ENCODE measurements around the gene NOL9. TPM values are rescaled to one million over a fixed set of nuclear protein-coding genes. Genes with fewer than 3 reads are reported as not detected.

NOL9 gene
- polyA plus RNA-seq, 1 of the 3 experiments (the other 2 are of a cell fraction) = 7.1 TPM

DNA sequence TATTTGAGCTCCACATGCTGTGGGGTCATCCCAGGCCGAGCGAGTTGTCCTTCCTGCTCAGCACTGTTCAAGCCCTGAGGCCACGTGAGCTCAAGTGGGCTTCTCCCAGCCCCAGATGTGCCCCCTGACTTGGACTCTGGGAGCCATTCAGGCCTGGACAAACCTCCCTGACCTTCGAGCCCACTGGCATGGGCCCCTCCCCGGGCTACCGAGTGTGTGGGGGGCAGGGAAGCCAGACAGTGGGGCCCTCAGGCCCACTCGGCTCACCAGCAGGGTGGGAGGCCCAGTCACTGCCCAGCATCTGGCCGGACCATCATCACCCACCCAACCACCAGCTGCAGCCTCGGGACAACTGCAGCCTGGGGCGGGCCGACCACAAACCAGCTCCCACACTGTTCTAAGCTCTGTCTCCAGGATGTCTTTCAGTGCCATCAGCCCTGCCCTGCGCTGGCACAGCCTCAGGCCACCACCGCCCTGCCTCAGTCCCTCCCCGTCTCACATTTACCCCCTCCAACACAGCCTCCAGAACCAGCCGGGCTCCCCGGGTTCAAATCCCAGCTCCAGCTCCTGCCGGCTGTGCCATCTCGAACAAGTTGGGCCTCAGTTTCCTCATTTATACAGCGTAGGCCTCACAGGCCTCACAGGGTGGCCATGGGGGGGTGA lies 41.9 kb downstream of the NOL9 start:
- Histone ChIP-seq H3K9me3 (no peaks in the 10 kb centered on the region), H3F3A (replicated peaks; ENCODE audit: insufficient read depth) (peaks cover 5% of the 10 kb centered on the region), H3K9ac (no peak overlapping the region), H3K9me2 (no peaks in the 10 kb centered on the region), H3K36me3 (replicated peaks in 1 of 2; ENCODE audit: control insufficient read depth in 1 of 2, insufficient read depth in 2 of 2, low read length in 1 of 2) (no peaks in the 10 kb centered on the region), H3K79me2 (ENCODE audit: insufficient read depth) (no peaks in the 10 kb centered on the region), H3K27ac (ENCODE audit: low read depth in 2 of 2, low read length in 1 of 2) (peak overlapping the region in 1 of 2 experiments; percentile 93; a peak in 2 of 4 replicates), H3K4me2 (no peak overlapping the region), H4K20me1 (ENCODE audit: insufficient read depth) (no peaks in the 10 kb centered on the region), H2AFZ (ENCODE audit: low read depth) (no peak overlapping the region), H3K4me3 (ENCODE audit: low read depth in 2 of 2, low read length in 1 of 2) (no peak overlapping the region), H3K27me3 (ENCODE audit: insufficient read depth) (no peaks in the 10 kb centered on the region), H3K4me1 (ENCODE audit: control insufficient read depth in 1 of 2, insufficient read depth in 2 of 2, low read depth in 1 of 2, low read length in 1 of 2) (peaks cover 0 to 70% of the 10 kb centered on the region in 2 experiments; a peak in 2 of 4 replicates)
- WGBS (ENCODE audit: low lambda C conversion rate) = 92% methylated on average over 5 of the region's 19 CpGs
- ChIA-PET POLR2A (interaction anchor here (1.1 to 1.6 kb wide), 2 partner anchors 17 to 21 kb away, joined by 3 to 6 read pairs; no protein-coding TSS in a partner anchor), CTCF (interaction anchor here (1.8 to 17.4 kb wide), 6 partner anchors 9 to 42 kb away, joined by 6 to 211 read pairs (median 10); partner anchors contain the start of genes NOL9, PLEKHG5 and TAS1R1)
- DNase-seq = no peak
- TF ChIP-seq ELF1 (IDR thresholded peaks at IDR 0.05) (no peak), RCOR1 (IDR thresholded peaks at IDR 0.05; ENCODE audit: low read length) (no peak)

DNA sequence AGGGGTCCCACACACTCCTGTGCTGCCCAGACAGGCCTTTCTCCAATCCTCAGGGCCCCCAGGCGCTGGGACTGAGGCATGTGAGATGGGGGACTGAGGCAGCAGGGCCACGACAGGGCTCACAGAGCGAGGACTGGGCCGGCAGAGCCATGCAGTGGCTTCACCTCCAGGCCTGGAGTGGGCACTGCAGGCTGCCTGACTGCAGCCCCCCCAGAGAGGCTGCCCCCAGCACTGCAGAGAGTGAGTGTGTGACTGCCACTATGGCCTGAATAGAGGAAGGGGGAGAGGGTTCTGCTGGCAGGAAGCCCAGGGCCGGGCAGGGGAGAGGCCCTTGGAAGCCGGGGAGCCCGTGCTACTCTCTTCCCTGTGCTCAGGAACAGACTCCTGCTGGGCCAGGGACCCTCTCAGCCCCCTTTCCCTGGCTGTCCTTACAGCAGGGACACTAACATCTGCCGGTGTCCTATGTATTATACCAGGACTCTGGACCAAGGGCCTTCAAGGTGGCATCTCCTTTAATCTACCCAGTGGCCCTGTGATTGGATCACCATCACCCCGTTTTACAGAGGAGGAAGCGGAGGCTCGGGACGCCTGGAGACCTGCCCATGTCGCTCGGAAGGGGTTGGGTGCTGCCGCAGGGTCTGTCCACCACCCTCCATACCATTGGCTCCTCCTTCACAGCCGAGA lies 42.6 kb downstream of the NOL9 start:
- Histone ChIP-seq H3K4me2 (no peak overlapping the region), H4K20me1 (ENCODE audit: insufficient read depth) (no peaks in the 10 kb centered on the region), H3K4me3 (ENCODE audit: low read depth in 2 of 2, low read length in 1 of 2) (no peak overlapping the region), H3K9me3 (no peaks in the 10 kb centered on the region), H3F3A (replicated peaks; ENCODE audit: insufficient read depth) (peaks cover 5% of the 10 kb centered on the region), H3K27ac (ENCODE audit: low read depth in 2 of 2, low read length in 1 of 2) (peak overlapping the region in 1 of 2 experiments; percentile 93; a peak in 2 of 4 replicates), H2AFZ (ENCODE audit: low read depth) (no peak overlapping the region), H3K4me1 (ENCODE audit: control insufficient read depth in 1 of 2, insufficient read depth in 2 of 2, low read depth in 1 of 2, low read length in 1 of 2) (peaks cover 0 to 74% of the 10 kb centered on the region in 2 experiments; a peak in 3 of 4 replicates), H3K36me3 (replicated peaks in 1 of 2; ENCODE audit: control insufficient read depth in 1 of 2, insufficient read depth in 2 of 2, low read length in 1 of 2) (no peaks in the 10 kb centered on the region), H3K9ac (no peak overlapping the region), H3K79me2 (ENCODE audit: insufficient read depth) (no peaks in the 10 kb centered on the region), H3K27me3 (ENCODE audit: insufficient read depth) (no peaks in the 10 kb centered on the region), H3K9me2 (no peaks in the 10 kb centered on the region)
- TF ChIP-seq RAD21 (IDR thresholded peaks at IDR 0.05; ENCODE audit: low read length) = peak; percentile 32
- TF ChIP-seq JUND (IDR thresholded peaks at IDR 0.05) = no peak
- TF ChIP-seq TCF12 (IDR thresholded peaks at IDR 0.05) = no peak
- peak in 1 of 2 experiments; percentile 31; a peak in 1 of 4 replicates for TF ChIP-seq EP300 (IDR thresholded peaks at IDR 0.05; ENCODE audit: borderline replicate concordance in 1 of 2, low read depth in 1 of 2, low read length in 1 of 2)
- TF ChIP-seq MXI1 (IDR thresholded peaks at IDR 0.05; ENCODE audit: low read depth, low read length) = 0 out of 2 replicates have a peak, but pooled peaks have one; percentile 17
- TF ChIP-seq YY1 (IDR thresholded peaks at IDR 0.05; ENCODE audit: low read depth) = no peak
- ChIA-PET CTCF (interaction anchor here (1.0 to 17.4 kb wide), 8 partner anchors 8 to 43 kb away, joined by 4 to 211 read pairs (median 6); partner anchors contain the start of genes NOL9, PLEKHG5 and TAS1R1), POLR2A (interaction anchor here (0.6 to 1.3 kb wide), 4 partner anchors 13 to 453 kb away, joined by 3 to 6 read pairs (median 3); no protein-coding TSS in a partner anchor)
- 80% methylated on average over 3 of the region's 16 CpGs for WGBS (ENCODE audit: low lambda C conversion rate)
- DNase-seq = peak; percentile 79

DNA sequence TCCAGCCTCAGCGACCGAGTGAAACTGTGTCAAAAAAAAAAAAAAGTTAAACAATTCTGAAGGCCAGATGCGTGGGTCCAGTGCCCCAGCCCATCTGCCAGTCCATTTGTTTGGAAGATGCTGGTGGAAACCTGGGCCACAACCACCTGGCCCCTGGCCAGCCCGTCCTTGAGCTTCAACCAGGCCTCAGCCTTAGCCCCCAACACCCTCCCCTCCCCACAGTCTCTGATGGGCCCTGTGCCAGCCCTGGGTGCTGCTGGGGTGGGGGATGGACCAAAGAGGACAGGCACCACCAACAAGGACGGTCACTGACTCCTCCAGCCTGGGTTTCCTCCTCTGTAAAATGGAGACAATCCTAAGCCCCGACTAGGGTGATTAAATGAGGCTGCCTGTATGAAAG lies 43.3 kb downstream of the NOL9 start:
- H3K4me1 ChIP-seq (ENCODE audit: control insufficient read depth in 1 of 2, insufficient read depth in 2 of 2, low read depth in 1 of 2, low read length in 1 of 2) = peaks cover 0 to 80% of the 10 kb centered on the region in 2 experiments; a peak in 3 of 4 replicates
- no peak overlapping the region for H2AFZ ChIP-seq (ENCODE audit: low read depth)
- H3K9me2 ChIP-seq = no peaks in the 10 kb centered on the region
- TF ChIP-seq FOXJ3 (CRISPR knock-in tag; IDR thresholded peaks at IDR 0.05) = no peak
- TF ChIP-seq GABPA (IDR thresholded peaks at IDR 0.05; ENCODE audit: low read depth) = no peak
- no peak for TF ChIP-seq TEAD4 (IDR thresholded peaks at IDR 0.05; ENCODE audit: borderline replicate concordance, insufficient read depth)
- TF ChIP-seq CHD2 (IDR thresholded peaks at IDR 0.05; ENCODE audit: low read length, partially characterized antibody) = peak; percentile 66
- TF ChIP-seq, protein P1, sequence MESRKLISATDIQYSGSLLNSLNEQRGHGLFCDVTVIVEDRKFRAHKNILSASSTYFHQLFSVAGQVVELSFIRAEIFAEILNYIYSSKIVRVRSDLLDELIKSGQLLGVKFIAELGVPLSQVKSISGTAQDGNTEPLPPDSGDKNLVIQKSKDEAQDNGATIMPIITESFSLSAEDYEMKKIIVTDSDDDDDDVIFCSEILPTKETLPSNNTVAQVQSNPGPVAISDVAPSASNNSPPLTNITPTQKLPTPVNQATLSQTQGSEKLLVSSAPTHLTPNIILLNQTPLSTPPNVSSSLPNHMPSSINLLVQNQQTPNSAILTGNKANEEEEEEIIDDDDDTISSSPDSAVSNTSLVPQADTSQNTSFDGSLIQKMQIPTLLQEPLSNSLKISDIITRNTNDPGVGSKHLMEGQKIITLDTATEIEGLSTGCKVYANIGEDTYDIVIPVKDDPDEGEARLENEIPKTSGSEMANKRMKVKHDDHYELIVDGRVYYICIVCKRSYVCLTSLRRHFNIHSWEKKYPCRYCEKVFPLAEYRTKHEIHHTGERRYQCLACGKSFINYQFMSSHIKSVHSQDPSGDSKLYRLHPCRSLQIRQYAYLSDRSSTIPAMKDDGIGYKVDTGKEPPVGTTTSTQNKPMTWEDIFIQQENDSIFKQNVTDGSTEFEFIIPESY (IDR thresholded peaks at IDR 0.05; ENCODE audit: borderline replicate concordance, low read depth) = no peak
- TF ChIP-seq GATA2 (CRISPR knock-in tag; IDR thresholded peaks at IDR 0.05) = peak; percentile 83
- TF ChIP-seq RFX5 (IDR thresholded peaks at IDR 0.05; ENCODE audit: low read length) = no peak
- 0 out of 2 replicates have a peak, but pooled peaks have one; percentile 21 for TF ChIP-seq RCOR1 (IDR thresholded peaks at IDR 0.05; ENCODE audit: low read length)
- no peaks in the 10 kb centered on the region for H3K9me3 ChIP-seq
- H3K27me3 ChIP-seq (ENCODE audit: insufficient read depth) = no peaks in the 10 kb centered on the region
- no peak overlapping the region for H3K4me2 ChIP-seq
- ChIA-PET CTCF (interaction anchor here (1.0 to 17.4 kb wide), 4 partner anchors 8 to 44 kb away, joined by 4 to 211 read pairs (median 6); partner anchors contain the start of genes NOL9, PLEKHG5 and TAS1R1), POLR2A (interaction anchor here (0.6 to 1.3 kb wide), 3 partner anchors 13 to 452 kb away, joined by 3 read pairs; no protein-coding TSS in a partner anchor)
- 72% methylated on average over 5 of the region's 6 CpGs for WGBS (ENCODE audit: low lambda C conversion rate)
- H3K79me2 ChIP-seq (ENCODE audit: insufficient read depth) = no peaks in the 10 kb centered on the region
- no peak overlapping the region for H3K9ac ChIP-seq
- H4K20me1 ChIP-seq (ENCODE audit: insufficient read depth) = no peaks in the 10 kb centered on the region
- DNase-seq = peak; percentile 78
- H3K27ac ChIP-seq (ENCODE audit: low read depth in 2 of 2, low read length in 1 of 2) = peak overlapping the region in 1 of 2 experiments; percentile 93; a peak in 2 of 4 replicates
- no peaks in the 10 kb centered on the region for H3K36me3 ChIP-seq (replicated peaks in 1 of 2; ENCODE audit: control insufficient read depth in 1 of 2, insufficient read depth in 2 of 2, low read length in 1 of 2)
- H3F3A ChIP-seq (replicated peaks; ENCODE audit: insufficient read depth) = peaks cover 5% of the 10 kb centered on the region
- no peak overlapping the region for H3K4me3 ChIP-seq (ENCODE audit: low read depth in 2 of 2, low read length in 1 of 2)
